Type B pancreatic cell (in vitro differentiated cells): ENCODE measurements around the gene FOXN4. TPM values are rescaled to one million over a fixed set of nuclear protein-coding genes. Genes with fewer than 3 reads are reported as not detected.

Experiments used
- DNase-seq: peaks from one replicate; pipeline ENCODE4 v3.0.0; 2021; ENCODE audit warnings: mixed read lengths; ENCODE audit not compliant: unreplicated experiment; ENCODE audit errors: extremely low spot score
- H3K27ac Mint-ChIP-seq: 2 replicates; pipeline ENCODE4 v1.8.0; 2021; ENCODE audit warnings: mild to moderate bottlenecking, mixed read lengths
- H3K27me3 Mint-ChIP-seq: 2 replicates; pipeline ENCODE4 v1.8.0; 2021; ENCODE audit warnings: mixed read lengths
- H3K36me3 Mint-ChIP-seq: 2 replicates; pipeline ENCODE4 v1.8.0; 2021; ENCODE audit warnings: mixed read lengths
- H3K4me1 Mint-ChIP-seq: one replicate; pipeline ENCODE4 v1.8.0; 2021; ENCODE audit warnings: mixed read lengths; ENCODE audit not compliant: unreplicated experiment
- H3K4me3 Mint-ChIP-seq: 2 replicates; pipeline ENCODE4 v1.8.0; 2021; ENCODE audit warnings: mild to moderate bottlenecking, mixed read lengths
- H3K9me3 Mint-ChIP-seq: 2 replicates; pipeline ENCODE4 v1.8.0; 2021; ENCODE audit warnings: mixed read lengths
- total RNA-seq: library from RNA; stranded (reverse); gene quantifications from 2 replicates; pipeline ENCODE4 v1.2.1, GENCODE V29; 2021; ENCODE audit warnings: low replicate concordance
- TF ChIP-seq, protein P1 (sequence below): fragments of 200-600 bp; sonication (generic); conservative IDR thresholded peaks from 2 replicates; pipeline ENCODE4 v1.5.0; 2021; ENCODE audit warnings: antibody characterized with exemption, mild to moderate bottlenecking

Gene FOXN4
- total RNA-seq, 1 donor from 2014 or later, result 2.6 TPM

DNA sequence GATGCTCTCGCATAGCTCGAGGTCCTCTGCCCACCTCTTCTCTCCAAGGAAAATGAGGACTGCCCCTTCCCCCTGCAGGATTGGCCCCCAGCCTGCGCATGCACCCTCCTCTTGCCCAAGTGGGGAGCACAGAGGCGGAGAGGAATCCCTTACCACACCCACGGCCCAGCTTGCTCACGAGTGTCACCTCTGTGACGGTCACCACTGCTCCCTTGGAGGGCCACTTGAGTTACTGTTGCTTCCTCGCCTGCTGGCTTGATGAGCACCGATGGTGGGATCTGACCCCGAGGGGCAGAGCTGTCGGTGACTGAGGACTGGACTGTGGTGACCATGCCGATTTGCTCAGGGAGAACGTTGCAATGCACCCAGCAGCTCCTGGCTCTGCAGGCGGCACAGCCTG is 41.7 kb downstream of the FOXN4 start:
- H3K27ac Mint-ChIP-seq, result no peak overlapping the region
- H3K4me1 Mint-ChIP-seq, result no peaks in the 10 kb centered on the region
- no peak for DNase-seq
- no peak overlapping the region for H3K4me3 Mint-ChIP-seq
- H3K36me3 Mint-ChIP-seq, result peaks cover 10% of the 10 kb centered on the region
- H3K27me3 Mint-ChIP-seq, result no peaks in the 10 kb centered on the region
- TF ChIP-seq, protein P1, sequence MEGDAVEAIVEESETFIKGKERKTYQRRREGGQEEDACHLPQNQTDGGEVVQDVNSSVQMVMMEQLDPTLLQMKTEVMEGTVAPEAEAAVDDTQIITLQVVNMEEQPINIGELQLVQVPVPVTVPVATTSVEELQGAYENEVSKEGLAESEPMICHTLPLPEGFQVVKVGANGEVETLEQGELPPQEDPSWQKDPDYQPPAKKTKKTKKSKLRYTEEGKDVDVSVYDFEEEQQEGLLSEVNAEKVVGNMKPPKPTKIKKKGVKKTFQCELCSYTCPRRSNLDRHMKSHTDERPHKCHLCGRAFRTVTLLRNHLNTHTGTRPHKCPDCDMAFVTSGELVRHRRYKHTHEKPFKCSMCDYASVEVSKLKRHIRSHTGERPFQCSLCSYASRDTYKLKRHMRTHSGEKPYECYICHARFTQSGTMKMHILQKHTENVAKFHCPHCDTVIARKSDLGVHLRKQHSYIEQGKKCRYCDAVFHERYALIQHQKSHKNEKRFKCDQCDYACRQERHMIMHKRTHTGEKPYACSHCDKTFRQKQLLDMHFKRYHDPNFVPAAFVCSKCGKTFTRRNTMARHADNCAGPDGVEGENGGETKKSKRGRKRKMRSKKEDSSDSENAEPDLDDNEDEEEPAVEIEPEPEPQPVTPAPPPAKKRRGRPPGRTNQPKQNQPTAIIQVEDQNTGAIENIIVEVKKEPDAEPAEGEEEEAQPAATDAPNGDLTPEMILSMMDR, result no peak
- H3K9me3 Mint-ChIP-seq, result peaks cover 4% of the 10 kb centered on the region

DNA sequence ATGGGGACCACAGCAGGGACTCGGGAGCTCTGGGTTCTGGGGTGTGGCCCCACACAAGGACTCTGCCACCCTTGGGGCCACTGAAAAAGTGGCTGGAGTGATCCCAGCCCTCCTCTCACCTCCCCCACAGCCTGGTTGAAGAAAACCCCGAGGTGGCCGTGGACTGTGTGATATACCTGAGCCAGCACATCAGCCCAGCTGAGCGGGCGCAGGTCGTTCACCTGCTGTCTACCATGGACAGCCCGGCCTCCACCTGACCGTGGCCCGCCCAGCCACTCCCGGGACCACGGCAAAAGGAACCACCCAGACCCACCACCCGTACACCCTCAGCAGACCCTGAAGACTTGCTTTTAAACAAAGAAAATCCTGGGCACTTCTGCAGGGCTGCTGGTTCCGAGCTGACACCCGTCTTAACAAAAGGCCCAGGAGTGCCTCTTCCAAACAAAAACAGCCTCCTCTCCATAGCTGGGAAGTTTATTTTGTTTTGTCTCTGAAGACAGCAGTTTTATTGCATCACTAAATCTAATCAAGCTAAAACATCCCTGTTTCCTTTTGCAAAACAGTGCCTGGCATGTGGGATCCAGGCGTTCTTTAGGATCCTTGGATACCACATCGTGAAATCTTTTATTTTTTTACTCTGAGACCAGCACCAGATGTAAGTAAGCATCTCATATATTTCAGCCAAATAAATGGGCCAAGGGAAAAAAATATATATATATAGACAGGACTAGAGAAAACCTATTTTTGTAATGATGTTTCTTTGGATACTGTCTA is 42.8 kb downstream of the FOXN4 start:
- TF ChIP-seq, protein P1, result no peak
- H3K4me1 Mint-ChIP-seq, result no peaks in the 10 kb centered on the region
- H3K36me3 Mint-ChIP-seq, result peaks cover 10% of the 10 kb centered on the region

DNA sequence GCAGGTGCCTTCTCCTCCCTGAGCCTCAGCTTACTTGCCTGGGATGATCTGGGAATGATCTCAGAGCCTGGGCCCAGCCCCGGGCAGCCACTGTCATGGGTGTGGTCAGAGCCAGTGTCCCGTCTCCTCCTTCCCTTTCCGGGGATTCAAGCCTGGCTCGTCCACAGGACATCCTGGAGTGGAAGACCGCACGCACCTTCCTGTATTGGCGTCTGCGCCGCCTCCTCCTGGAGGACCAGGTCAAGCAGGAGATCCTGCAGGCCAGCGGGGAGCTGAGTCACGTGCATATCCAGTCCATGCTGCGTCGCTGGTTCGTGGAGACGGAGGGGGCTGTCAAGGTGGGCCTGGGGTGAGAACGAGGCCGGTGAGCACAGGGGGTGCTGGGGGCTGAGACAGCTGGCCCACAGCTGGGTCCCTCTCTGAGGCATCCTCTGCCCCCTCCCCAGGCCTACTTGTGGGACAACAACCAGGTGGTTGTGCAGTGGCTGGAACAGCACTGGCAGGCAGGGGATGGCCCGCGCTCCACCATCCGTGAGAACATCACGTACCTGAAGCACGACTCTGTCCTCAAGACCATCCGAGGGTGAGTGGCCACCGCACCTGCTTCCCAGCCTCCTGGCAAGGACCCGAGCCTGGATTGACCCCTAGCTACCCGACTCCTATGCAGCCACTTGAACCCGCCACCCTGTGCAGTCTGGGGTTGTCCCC is 44.0 kb downstream of the FOXN4 start:
- no peak for DNase-seq
- H3K27me3 Mint-ChIP-seq, result no peaks in the 10 kb centered on the region
- peaks cover 13% of the 10 kb centered on the region for H3K36me3 Mint-ChIP-seq
- TF ChIP-seq, protein P1, result no peak
- H3K9me3 Mint-ChIP-seq, result peaks cover 4% of the 10 kb centered on the region
- no peak overlapping the region for H3K4me3 Mint-ChIP-seq
- no peaks in the 10 kb centered on the region for H3K4me1 Mint-ChIP-seq
- H3K27ac Mint-ChIP-seq, result no peak overlapping the region

More for the DNA sequence above, 42.8 kb downstream of the FOXN4 start:
- no peak for DNase-seq
- Mint-ChIP-seq H3K27me3 (no peaks in the 10 kb centered on the region), H3K4me3 (no peak overlapping the region), H3K9me3 (peaks cover 4% of the 10 kb centered on the region), H3K27ac (no peak overlapping the region)

DNA sequence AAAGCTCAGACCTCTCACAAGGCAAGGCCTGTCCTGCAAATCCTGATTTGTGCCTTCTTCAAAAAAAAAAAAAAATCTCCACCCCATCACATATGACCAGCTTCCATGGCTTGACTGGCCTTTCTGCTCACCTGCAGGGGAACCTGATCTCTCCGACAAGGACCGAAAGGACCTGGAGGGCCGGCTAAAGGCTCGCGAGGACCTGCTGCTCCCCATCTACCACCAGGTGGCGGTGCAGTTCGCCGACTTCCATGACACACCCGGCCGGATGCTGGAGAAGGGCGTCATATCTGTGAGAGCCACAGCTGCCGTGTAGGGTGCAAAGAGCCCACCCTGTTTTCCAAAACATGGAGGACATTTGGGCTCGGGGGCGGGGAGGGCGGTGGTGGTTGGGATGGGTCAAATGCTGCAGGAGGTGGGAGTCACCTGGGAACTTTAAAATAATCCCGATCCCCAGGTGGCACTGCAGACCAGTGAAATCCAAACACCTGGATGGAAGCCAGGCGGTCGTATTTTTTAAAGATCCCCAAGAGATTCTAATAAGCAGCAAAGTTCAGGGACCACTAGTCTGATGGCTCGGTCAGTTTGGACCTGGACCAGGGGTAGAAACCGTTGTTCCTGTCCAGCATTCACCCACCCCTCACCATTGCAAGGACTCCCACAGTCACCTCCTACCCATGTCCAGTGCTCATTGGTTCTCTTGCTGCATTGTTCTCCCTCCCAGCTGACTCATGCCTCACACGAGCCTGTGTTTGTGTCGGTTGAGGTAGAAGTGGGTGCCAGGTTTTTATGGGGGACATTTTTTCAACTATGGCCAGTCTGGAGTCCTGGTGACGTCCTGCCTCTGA is 44.8 kb downstream of the FOXN4 start:
- Mint-ChIP-seq H3K36me3 (peaks cover 13% of the 10 kb centered on the region), H3K9me3 (peaks cover 4% of the 10 kb centered on the region), H3K4me3 (no peak overlapping the region), H3K4me1 (no peaks in the 10 kb centered on the region), H3K27me3 (no peaks in the 10 kb centered on the region), H3K27ac (no peak overlapping the region)
- peak; percentile 84 for DNase-seq
- TF ChIP-seq, protein P1, result peak; percentile 90

DNA sequence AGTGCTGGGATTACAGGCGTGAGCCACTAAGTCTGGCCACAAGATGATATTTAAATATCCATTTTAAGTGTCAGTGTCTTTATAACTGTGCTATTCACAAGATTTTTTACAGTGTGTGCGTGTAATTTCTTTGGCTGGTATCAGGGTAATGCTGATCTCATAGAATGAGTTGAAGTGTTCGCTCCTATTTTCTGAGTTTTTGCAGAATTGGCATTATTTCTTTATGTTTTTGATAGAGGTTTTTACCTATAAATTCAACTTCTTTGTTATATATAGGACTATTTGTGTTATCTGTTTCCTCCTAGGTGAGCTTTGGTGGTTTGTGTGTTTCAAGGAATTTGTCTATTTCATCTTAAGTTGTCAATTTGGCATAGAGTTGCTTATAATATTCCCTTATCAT is 45.6 kb downstream of the FOXN4 start:
- H3K36me3 Mint-ChIP-seq, result peaks cover 13% of the 10 kb centered on the region
- TF ChIP-seq, protein P1, result no peak
- peaks cover 4% of the 10 kb centered on the region for H3K9me3 Mint-ChIP-seq
- no peaks in the 10 kb centered on the region for H3K4me1 Mint-ChIP-seq
- no peak overlapping the region for H3K27ac Mint-ChIP-seq
- no peaks in the 10 kb centered on the region for H3K27me3 Mint-ChIP-seq
- H3K4me3 Mint-ChIP-seq, result no peak overlapping the region
- DNase-seq, result no peak
